SK-N-SH (cell line): ENCODE measurements around the gene GDNF. TPM values are rescaled to one million over a fixed set of nuclear protein-coding genes. Genes with fewer than 3 reads are reported as not detected.

Experiments used
- CTCF ChIA-PET: fragments of 300-600, 350-600 bp; formaldehyde crosslinking; extraction: SDS; loops from one replicate; lab custom pipeline; 2021; lab: Yijun Ruan, JAX
- POLR2A ChIA-PET: fragments of 350-600 bp; sonication (Branson Sonifier 250); formaldehyde crosslinking; extraction: SDS; loops from one replicate; lab custom pipeline; 2020; ENCODE audit warnings: antibody characterized with exemption, inconsistent platforms; lab: Yijun Ruan, JAX
- DNase-seq: peaks from one replicate; pipeline ENCODE4 v3.0.0; 2012
- H2AFZ ChIP-seq: fragments of 200-600 bp; sonication (generic); 2 replicates; pipeline ENCODE4 v1.8.1; 2016; ENCODE audit warnings: antibody characterized with exemption, mild to moderate bottlenecking, low read depth
- H3F3A ChIP-seq: fragments of 200-600 bp; sonication (generic); replicated peaks from 2 replicates; pipeline ENCODE3; 2016; ENCODE audit warnings: antibody characterized with exemption, mild to moderate bottlenecking; ENCODE audit not compliant: insufficient read depth
- H3K27ac ChIP-seq, 2 experiments: fragments of 200-500 bp in 1 of 2; fragments of 200-600 bp in 1 of 2; sonication (Bioruptor generic) in 1 of 2; sonication (generic), shearing (Covaris generic) in 1 of 2; 2 replicates each; pipeline versions ENCODE4 v1.5.1 to v1.6.1; 2014 to 2016; ENCODE audit warnings: low read depth in 2 of 2, inconsistent platforms in 1 of 2, low read length in 1 of 2, mild to moderate bottlenecking in 1 of 2, mixed read lengths in 1 of 2
- H3K27me3 ChIP-seq: fragments of 200-600 bp; sonication (generic), shearing (Covaris generic); 2 replicates; pipeline ENCODE4 v1.6.1; 2016; ENCODE audit warnings: mixed run types; ENCODE audit not compliant: insufficient read depth
- H3K36me3 ChIP-seq, 2 experiments: fragments of 200-500 bp in 1 of 2; fragments of 200-600 bp in 1 of 2; sonication (Bioruptor generic) in 1 of 2; sonication (generic) in 1 of 2; replicated peaks in 1 of 2; 2 replicates each; pipeline versions ENCODE3 to v1.5.1; 2014 to 2016; ENCODE audit warnings: low read length in 1 of 2, mild to moderate bottlenecking in 1 of 2; ENCODE audit not compliant: insufficient read depth in 2 of 2, control insufficient read depth in 1 of 2
- H3K4me1 ChIP-seq, 2 experiments: fragments of 200-500 bp in 1 of 2; fragments of 200-600 bp in 1 of 2; sonication (Bioruptor generic) in 1 of 2; sonication (generic), shearing (Covaris generic) in 1 of 2; 2 replicates each; pipeline versions ENCODE4 v1.5.1 to v1.6.1; 2014 to 2016; ENCODE audit warnings: low read depth in 1 of 2, low read length in 1 of 2, mixed run types in 1 of 2; ENCODE audit not compliant: insufficient read depth in 2 of 2, control insufficient read depth in 1 of 2
- H3K4me2 ChIP-seq: fragments of 200-600 bp; sonication (generic), shearing (Covaris generic); 2 replicates; pipeline ENCODE4 v1.6.1; 2017; ENCODE audit warnings: mixed run types
- H3K4me3 ChIP-seq, 2 experiments: fragments of 200-500 bp in 1 of 2; fragments of 200-600 bp in 1 of 2; sonication (Bioruptor generic) in 1 of 2; sonication (generic), shearing (Covaris generic) in 1 of 2; 2 replicates each; pipeline versions ENCODE4 v1.5.1 to v1.8.1; 2014 to 2016; ENCODE audit warnings: low read depth in 2 of 2, inconsistent platforms in 1 of 2, low read length in 1 of 2, mild to moderate bottlenecking in 1 of 2, mixed read lengths in 1 of 2, moderate library complexity in 1 of 2
- H3K79me2 ChIP-seq: fragments of 200-600 bp; sonication (generic); 2 replicates; pipeline ENCODE4 v1.8.1; 2017; ENCODE audit warnings: mild to moderate bottlenecking; ENCODE audit not compliant: insufficient read depth
- H3K9ac ChIP-seq: fragments of 200-600 bp; sonication (generic); 2 replicates; pipeline ENCODE4 v1.6.1; 2017; ENCODE audit warnings: mixed run types
- H3K9me2 ChIP-seq: fragments of 200-600 bp; sonication (generic); 2 replicates; pipeline ENCODE4 v1.6.1; 2017; ENCODE audit warnings: mixed run types
- H3K9me3 ChIP-seq: fragments of 200-600 bp; sonication (generic); 2 replicates; pipeline ENCODE4 v1.6.1; 2017; ENCODE audit warnings: mixed run types, mild to moderate bottlenecking, moderate library complexity
- H4K20me1 ChIP-seq: fragments of 200-600 bp; sonication (generic); 2 replicates; pipeline ENCODE4 v1.6.1; 2017; ENCODE audit warnings: mild to moderate bottlenecking, mixed run types; ENCODE audit not compliant: insufficient read depth
- CHD2 ChIP-seq: fragments of 150-350 bp; IDR thresholded peaks from 2 replicates; pipeline ENCODE4 v1.6.1; 2018; ENCODE audit warnings: low read length; ENCODE audit not compliant: partially characterized antibody
- EP300 ChIP-seq, 2 experiments: IDR thresholded peaks; 2 replicates each; pipeline versions ENCODE4 v1.4.0 to v1.6.1; 2012; ENCODE audit warnings: borderline replicate concordance in 1 of 2, low read depth in 1 of 2, low read length in 1 of 2
- EZH2phosphoT487 ChIP-seq: fragments of 200-600 bp; sonication (generic); IDR thresholded peaks from 2 replicates; pipeline ENCODE4 v1.6.1; 2017; ENCODE audit warnings: low read depth, mixed run types, mild to moderate bottlenecking, antibody characterized with exemption, moderate library complexity, borderline replicate concordance
- FOXJ3 ChIP-seq: sonication (generic); formaldehyde crosslinking; IDR thresholded peaks from 2 replicates; pipeline ENCODE4 v1.5.1; 2020; ENCODE audit warnings: mild to moderate bottlenecking, missing genetic modification reagents
- GABPA ChIP-seq: IDR thresholded peaks from 2 replicates; pipeline ENCODE4 v1.4.0; 2012; ENCODE audit warnings: low read depth, mild to moderate bottlenecking
- JUND ChIP-seq: IDR thresholded peaks from 2 replicates; pipeline ENCODE4 v1.4.0; 2012
- MEF2A ChIP-seq: IDR thresholded peaks from 2 replicates; pipeline ENCODE4 v1.4.0; 2012; ENCODE audit warnings: low read depth, borderline replicate concordance
- MXI1 ChIP-seq: IDR thresholded peaks from 2 replicates; pipeline ENCODE4 v1.6.1; 2012; ENCODE audit warnings: mild to moderate bottlenecking, low read depth, low read length, improper control_type of control experiment
- NFIC ChIP-seq: IDR thresholded peaks from 2 replicates; pipeline ENCODE4 v1.4.0; 2012; ENCODE audit warnings: borderline replicate concordance
- NRF1 ChIP-seq: IDR thresholded peaks from 2 replicates; pipeline ENCODE4 v1.6.1; 2012; ENCODE audit warnings: low read depth, mild to moderate bottlenecking, low read length
- RAD21 ChIP-seq: IDR thresholded peaks from 2 replicates; pipeline ENCODE4 v1.6.1; 2012; ENCODE audit warnings: mild to moderate bottlenecking, low read length
- RCOR1 ChIP-seq: fragments of 150-350 bp; IDR thresholded peaks from 2 replicates; pipeline ENCODE4 v1.6.1; 2017; ENCODE audit warnings: antibody characterized with exemption, low read length
- RFX5 ChIP-seq: IDR thresholded peaks from 2 replicates; pipeline ENCODE4 v1.6.1; 2012; ENCODE audit warnings: mild to moderate bottlenecking, improper control_type of control experiment, low read length
- SIN3A ChIP-seq: IDR thresholded peaks from 2 replicates; pipeline ENCODE4 v1.6.1; 2012; ENCODE audit warnings: low read depth, mild to moderate bottlenecking, low read length, moderate library complexity, borderline replicate concordance
- SMC3 ChIP-seq: IDR thresholded peaks from 2 replicates; pipeline ENCODE4 v1.6.1; 2012; ENCODE audit warnings: low read depth, low read length, improper control_type of control experiment
- TAF1 ChIP-seq: IDR thresholded peaks from 2 replicates; pipeline ENCODE4 v1.6.1; 2012; ENCODE audit warnings: low read depth, mild to moderate bottlenecking, low read length, moderate library complexity, borderline replicate concordance
- TCF12 ChIP-seq: IDR thresholded peaks from 2 replicates; pipeline ENCODE4 v1.4.0; 2012
- WGBS: methylation state at CpG from one replicate; pipeline ENCODE4 v1.1.6; 2017; ENCODE audit warnings: low lambda C conversion rate; 5-methylcytosine and 5-hydroxymethylcytosine counted together
- polyA plus RNA-seq, 3 experiments: library from polyadenylated mRNA; depleted of rRNA; stranded (reverse); fragments of >200 nt; gene quantifications; 2 replicates each; pipeline ENCODE4 v1.2.3, GENCODE V29; 2012
- TF ChIP-seq, protein P1 (sequence below): IDR thresholded peaks from 2 replicates; pipeline ENCODE4; 2012
- TF ChIP-seq, protein P2 (sequence below): IDR thresholded peaks from 2 replicates; pipeline ENCODE4 v1.4.0; 2012; ENCODE audit warnings: low read depth, borderline replicate concordance
- TF ChIP-seq, protein P3 (sequence below): fragments of 150-350 bp; IDR thresholded peaks from 2 replicates; pipeline ENCODE4 v1.6.1; 2017; ENCODE audit warnings: antibody characterized with exemption, low read length, low read depth, borderline replicate concordance
- TF ChIP-seq, protein P4 (sequence below): fragments of 150-350 bp; IDR thresholded peaks from 2 replicates; pipeline ENCODE4 v1.6.1; 2016; ENCODE audit warnings: mild to moderate bottlenecking, low read depth, low read length

Gene GDNF
- polyA plus RNA-seq, 1 of the 3 experiments (the other 2 are of a cell fraction), result 9.0 TPM

DNA sequence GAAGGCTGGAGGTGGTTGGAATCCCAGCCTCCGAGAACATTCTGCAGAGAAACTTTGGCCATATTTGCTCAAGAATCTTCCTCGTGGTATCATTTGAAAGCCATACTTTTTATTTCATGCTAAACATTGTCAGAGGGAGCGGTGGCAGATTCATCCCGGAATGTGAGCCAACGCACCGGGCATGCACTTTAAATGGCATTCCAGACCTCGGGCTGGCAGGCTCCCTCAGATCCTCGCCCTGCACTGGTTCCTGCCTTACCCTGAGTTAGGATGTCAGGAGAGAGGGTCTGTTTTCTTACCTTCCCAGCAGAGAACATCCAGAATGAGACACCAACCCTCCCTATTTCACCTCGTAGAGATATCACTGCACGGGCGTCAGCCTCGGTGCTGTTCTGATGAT lies 33.8 kb downstream of the GDNF start:
- peaks cover 3 to 5% of the 10 kb centered on the region in 2 experiments; a peak in 2 of 4 replicates for H3K4me1 ChIP-seq
- H3K4me3 ChIP-seq, result no peak overlapping the region
- no peak overlapping the region for H2AFZ ChIP-seq
- H3K9me3 ChIP-seq, result no peaks in the 10 kb centered on the region
- H3K36me3 ChIP-seq, result no peaks in the 10 kb centered on the region
- no peaks in the 10 kb centered on the region for H4K20me1 ChIP-seq
- no peaks in the 10 kb centered on the region for H3K79me2 ChIP-seq
- CTCF ChIA-PET, result no interaction called here
- no peak overlapping the region for H3K9ac ChIP-seq
- TF ChIP-seq SIN3A, result no peak
- TF ChIP-seq MEF2A, result no peak
- TF ChIP-seq RCOR1, result no peak
- TF ChIP-seq SMC3, result no peak
- TF ChIP-seq RFX5, result no peak
- no peak for TF ChIP-seq EP300 (IDR thresholded peaks at IDR 0.05; ENCODE audit: borderline replicate concordance in 1 of 2, low read depth in 1 of 2, low read length in 1 of 2)
- TF ChIP-seq CHD2, result no peak
- H3F3A ChIP-seq, result peaks cover 13% of the 10 kb centered on the region
- POLR2A ChIA-PET, result no interaction called here
- WGBS, result 65% methylated on average over 12 of the region's 12 CpGs
- no peak overlapping the region for H3K27ac ChIP-seq
- H3K27me3 ChIP-seq, result no peaks in the 10 kb centered on the region
- H3K4me2 ChIP-seq, result no peak overlapping the region
- no peak for DNase-seq
- H3K9me2 ChIP-seq, result no peaks in the 10 kb centered on the region

DNA sequence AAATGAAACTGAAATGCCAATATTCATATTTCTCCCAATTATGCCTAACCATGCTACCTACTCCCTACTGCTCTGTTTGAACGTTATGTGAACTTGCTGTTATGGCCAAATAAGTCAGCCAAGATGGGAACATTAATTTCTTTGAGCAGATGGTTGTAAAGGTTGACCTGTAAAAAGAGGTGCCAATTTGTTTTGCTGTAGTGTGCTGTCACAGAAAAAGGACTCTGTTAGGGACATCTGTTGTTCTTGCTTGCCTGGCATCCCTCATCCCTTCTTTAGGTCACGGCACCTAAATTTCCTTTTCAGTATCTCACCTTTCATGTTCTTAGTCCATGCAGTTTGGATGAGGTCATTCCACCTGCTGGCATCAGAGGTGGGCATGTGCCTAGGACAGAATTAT lies 35.4 kb downstream of the GDNF start:
- Histone ChIP-seq H3K27ac (no peak overlapping the region), H3K4me2 (no peak overlapping the region), H3K4me1 (no peaks in the 10 kb centered on the region; a peak in 1 of 4 replicates), H4K20me1 (no peaks in the 10 kb centered on the region), H3F3A (no peaks in the 10 kb centered on the region), H3K36me3 (no peaks in the 10 kb centered on the region), H3K79me2 (no peaks in the 10 kb centered on the region), H3K9me2 (no peaks in the 10 kb centered on the region), H3K4me3 (no peak overlapping the region), H2AFZ (no peak overlapping the region), H3K27me3 (no peaks in the 10 kb centered on the region), H3K9me3 (no peaks in the 10 kb centered on the region), H3K9ac (no peak overlapping the region)
- ChIA-PET POLR2A (no interaction called here), CTCF (no interaction called here)
- no peak for DNase-seq
- TF ChIP-seq NRF1 (no peak), NFIC (no peak), EP300 (IDR thresholded peaks at IDR 0.05; ENCODE audit: borderline replicate concordance in 1 of 2, low read depth in 1 of 2, low read length in 1 of 2) (no peak), GABPA (no peak), EZH2phosphoT487 (no peak), FOXJ3 (no peak), SIN3A (no peak), MXI1 (no peak), RAD21 (no peak), JUND (no peak), TAF1 (no peak), CHD2 (no peak), RCOR1 (no peak), TCF12 (no peak)
- TF ChIP-seq, protein P1, sequence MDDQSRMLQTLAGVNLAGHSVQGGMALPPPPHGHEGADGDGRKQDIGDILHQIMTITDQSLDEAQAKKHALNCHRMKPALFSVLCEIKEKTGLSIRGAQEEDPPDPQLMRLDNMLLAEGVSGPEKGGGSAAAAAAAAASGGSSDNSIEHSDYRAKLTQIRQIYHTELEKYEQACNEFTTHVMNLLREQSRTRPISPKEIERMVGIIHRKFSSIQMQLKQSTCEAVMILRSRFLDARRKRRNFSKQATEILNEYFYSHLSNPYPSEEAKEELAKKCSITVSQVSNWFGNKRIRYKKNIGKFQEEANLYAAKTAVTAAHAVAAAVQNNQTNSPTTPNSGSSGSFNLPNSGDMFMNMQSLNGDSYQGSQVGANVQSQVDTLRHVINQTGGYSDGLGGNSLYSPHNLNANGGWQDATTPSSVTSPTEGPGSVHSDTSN, result no peak
- TF ChIP-seq, protein P2, sequence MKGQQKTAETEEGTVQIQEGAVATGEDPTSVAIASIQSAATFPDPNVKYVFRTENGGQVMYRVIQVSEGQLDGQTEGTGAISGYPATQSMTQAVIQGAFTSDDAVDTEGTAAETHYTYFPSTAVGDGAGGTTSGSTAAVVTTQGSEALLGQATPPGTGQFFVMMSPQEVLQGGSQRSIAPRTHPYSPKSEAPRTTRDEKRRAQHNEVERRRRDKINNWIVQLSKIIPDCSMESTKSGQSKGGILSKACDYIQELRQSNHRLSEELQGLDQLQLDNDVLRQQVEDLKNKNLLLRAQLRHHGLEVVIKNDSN, result no peak
- TF ChIP-seq, protein P3, sequence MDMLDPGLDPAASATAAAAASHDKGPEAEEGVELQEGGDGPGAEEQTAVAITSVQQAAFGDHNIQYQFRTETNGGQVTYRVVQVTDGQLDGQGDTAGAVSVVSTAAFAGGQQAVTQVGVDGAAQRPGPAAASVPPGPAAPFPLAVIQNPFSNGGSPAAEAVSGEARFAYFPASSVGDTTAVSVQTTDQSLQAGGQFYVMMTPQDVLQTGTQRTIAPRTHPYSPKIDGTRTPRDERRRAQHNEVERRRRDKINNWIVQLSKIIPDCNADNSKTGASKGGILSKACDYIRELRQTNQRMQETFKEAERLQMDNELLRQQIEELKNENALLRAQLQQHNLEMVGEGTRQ, result no peak
- TF ChIP-seq, protein P4, sequence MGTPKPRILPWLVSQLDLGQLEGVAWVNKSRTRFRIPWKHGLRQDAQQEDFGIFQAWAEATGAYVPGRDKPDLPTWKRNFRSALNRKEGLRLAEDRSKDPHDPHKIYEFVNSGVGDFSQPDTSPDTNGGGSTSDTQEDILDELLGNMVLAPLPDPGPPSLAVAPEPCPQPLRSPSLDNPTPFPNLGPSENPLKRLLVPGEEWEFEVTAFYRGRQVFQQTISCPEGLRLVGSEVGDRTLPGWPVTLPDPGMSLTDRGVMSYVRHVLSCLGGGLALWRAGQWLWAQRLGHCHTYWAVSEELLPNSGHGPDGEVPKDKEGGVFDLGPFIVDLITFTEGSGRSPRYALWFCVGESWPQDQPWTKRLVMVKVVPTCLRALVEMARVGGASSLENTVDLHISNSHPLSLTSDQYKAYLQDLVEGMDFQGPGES, result no peak
- 82% methylated on average over 2 of the region's 2 CpGs for WGBS
